Keratinocyte (primary cell): ENCODE results near the gene CACNA1C. TPM values are rescaled to one million over a fixed set of nuclear protein-coding genes. Genes with fewer than 3 reads are reported as not detected.

Experiments used
- DNase-seq: peaks from one replicate; pipeline ENCODE4 v3.0.0-alpha.2; 2011; ENCODE audit warnings: low read depth, missing footprints, low spot score
- FAIRE-seq: peaks from 2 replicates; lab custom pipeline; 2011; peaks lifted over from hg19 to GRCh38; lab: Jason Lieb, UNC
- H2AFZ ChIP-seq: 2 replicates; pipeline ENCODE4 v1.6.0; 2012; ENCODE audit warnings: low read length, control low read depth, inconsistent platforms; ENCODE audit not compliant: control insufficient read depth
- H3K27ac ChIP-seq: 2 replicates; pipeline ENCODE4 v1.5.1; 2011; ENCODE audit warnings: low read length; ENCODE audit not compliant: control insufficient read depth, insufficient read depth
- H3K27me3 ChIP-seq: 3 replicates; pipeline ENCODE4 v1.6.0; 2011; ENCODE audit warnings: low read length; ENCODE audit not compliant: control insufficient read depth, insufficient read depth; ENCODE audit errors: extremely low read depth
- H3K36me3 ChIP-seq, 2 experiments: 2 replicates in 1 of 2; 3 replicates in 1 of 2; pipeline ENCODE4 v1.5.1; 2011; ENCODE audit warnings: low read length in 2 of 2, mild to moderate bottlenecking in 1 of 2; ENCODE audit not compliant: control insufficient read depth in 2 of 2, insufficient read depth in 2 of 2; ENCODE audit errors: extremely low read depth in 1 of 2
- H3K4me1 ChIP-seq: 3 replicates; pipeline ENCODE4 v1.5.1; 2011; ENCODE audit warnings: low read length; ENCODE audit not compliant: control insufficient read depth, insufficient read depth; ENCODE audit errors: extremely low read depth
- H3K4me2 ChIP-seq: 3 replicates; pipeline ENCODE4 v1.6.0; 2011; ENCODE audit warnings: low read depth, low read length; ENCODE audit not compliant: control insufficient read depth, insufficient read depth; ENCODE audit errors: extremely low read depth
- H3K4me3 ChIP-seq, 3 experiments: fragments of 200-600 bp in 1 of 3; sonication (generic) in 1 of 3; 2 replicates in 2 of 3; 3 replicates in 1 of 3; pipeline ENCODE4 v1.5.1; 2011 to 2016; ENCODE audit warnings: low read length in 3 of 3, mild to moderate bottlenecking in 3 of 3, control low read depth in 2 of 3, inconsistent platforms in 1 of 3, low read depth in 1 of 3, mixed read lengths in 1 of 3, mixed run types in 1 of 3, moderate library complexity in 1 of 3; ENCODE audit not compliant: control insufficient read depth in 2 of 3, insufficient read depth in 2 of 3; ENCODE audit errors: extremely low read depth in 1 of 3
- H3K79me2 ChIP-seq: 2 replicates; pipeline ENCODE4 v1.6.0; 2012; ENCODE audit warnings: low read length; ENCODE audit not compliant: control insufficient read depth, insufficient read depth
- H3K9ac ChIP-seq: 3 replicates; pipeline ENCODE4 v1.6.0; 2011; ENCODE audit warnings: low read length; ENCODE audit not compliant: control insufficient read depth, insufficient read depth; ENCODE audit errors: extremely low read depth
- H3K9me1 ChIP-seq: 3 replicates; pipeline ENCODE4 v1.6.0; 2011; ENCODE audit warnings: low read length; ENCODE audit not compliant: control insufficient read depth, insufficient read depth; ENCODE audit errors: extremely low read depth
- H3K9me3 ChIP-seq: 2 replicates; pipeline ENCODE4 v1.5.1; 2012; ENCODE audit warnings: low read depth, low read length; ENCODE audit not compliant: control insufficient read depth
- H4K20me1 ChIP-seq: 3 replicates; pipeline ENCODE4 v1.6.0; 2011; ENCODE audit warnings: low read length; ENCODE audit not compliant: control insufficient read depth, insufficient read depth; ENCODE audit errors: extremely low read depth
- EZH2 ChIP-seq: IDR thresholded peaks from one replicate; pipeline ENCODE4 v1.6.1; 2012; ENCODE audit warnings: inconsistent platforms, mild to moderate bottlenecking, low read length, moderate library complexity
- dilution Hi-C: fragments of 300-500 bp; cut with MboI; formaldehyde crosslinking; loops from one replicate; pipeline ENCODE4 v1.7.0; 2020; ENCODE audit warnings: low sequenced_read_pairs; ENCODE audit not compliant: extremely low pct_ligation_motif_present
- polyA plus RNA-seq, 5 experiments: library from polyadenylated mRNA; depleted of rRNA in 3 of 5; stranded (reverse) in 3 of 5; stranded (forward) in 1 of 5; unstranded in 1 of 5; fragments of >200 nt; gene quantifications; 1 replicate in 1 of 5; 2 replicates in 3 of 5; 3 replicates in 1 of 5; pipeline versions ENCODE4 v1.2.1 to v1.2.3, GENCODE V29; 2011 to 2012; ENCODE audit warnings: missing spikeins in 2 of 5, low read depth in 1 of 5, low replicate concordance in 1 of 5
- TF ChIP-seq, protein P1 (sequence below), 3 experiments: IDR thresholded peaks in 1 of 3; conservative IDR thresholded peaks in 1 of 3; optimal IDR thresholded peaks in 1 of 3; 2 replicates in 2 of 3; 3 replicates in 1 of 3; pipeline versions ENCODE3 to v1.5.1; 2011; ENCODE audit warnings: low read length in 3 of 3, mild to moderate bottlenecking in 3 of 3, moderate library complexity in 2 of 3, control low read depth in 1 of 3, inconsistent platforms in 1 of 3; ENCODE audit not compliant: insufficient read depth in 2 of 3; ENCODE audit errors: extremely low read depth in 1 of 3

Gene CACNA1C
- polyA plus RNA-seq, 1 donor (not counting 4 experiments of a cell fraction or from before 2014, with no cell fraction given) = not detected

DNA sequence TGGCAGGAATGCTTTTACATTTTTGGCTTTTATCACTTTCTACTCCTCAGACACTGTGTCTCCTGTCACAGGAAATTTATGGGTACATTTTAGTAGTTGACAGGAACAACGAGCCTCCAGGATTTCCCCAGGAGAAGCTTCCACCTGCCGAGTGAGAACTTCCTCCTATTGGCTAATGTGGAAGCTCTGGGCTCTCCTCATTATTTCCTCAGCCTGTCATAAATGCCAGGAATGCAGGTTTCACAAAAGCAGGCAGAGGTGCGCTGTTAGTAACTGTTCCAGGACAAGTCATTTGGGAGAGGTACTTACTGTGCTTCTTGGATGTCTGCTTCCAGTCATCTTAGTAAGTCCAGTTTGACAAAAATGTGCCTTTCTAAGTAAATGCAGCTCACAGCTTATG is 29.4 kb upstream of the CACNA1C start:
- H4K20me1 ChIP-seq = no peaks in the 10 kb centered on the region
- dilution Hi-C loops = no loop called here
- H3K36me3 ChIP-seq = no peaks in the 10 kb centered on the region
- H3K4me3 ChIP-seq = no peak overlapping the region
- H3K4me1 ChIP-seq = no peaks in the 10 kb centered on the region
- H2AFZ ChIP-seq = no peak overlapping the region
- no peaks in the 10 kb centered on the region for H3K79me2 ChIP-seq
- no peak overlapping the region for H3K4me2 ChIP-seq
- TF ChIP-seq EZH2 = no peak
- TF ChIP-seq, protein P1, sequence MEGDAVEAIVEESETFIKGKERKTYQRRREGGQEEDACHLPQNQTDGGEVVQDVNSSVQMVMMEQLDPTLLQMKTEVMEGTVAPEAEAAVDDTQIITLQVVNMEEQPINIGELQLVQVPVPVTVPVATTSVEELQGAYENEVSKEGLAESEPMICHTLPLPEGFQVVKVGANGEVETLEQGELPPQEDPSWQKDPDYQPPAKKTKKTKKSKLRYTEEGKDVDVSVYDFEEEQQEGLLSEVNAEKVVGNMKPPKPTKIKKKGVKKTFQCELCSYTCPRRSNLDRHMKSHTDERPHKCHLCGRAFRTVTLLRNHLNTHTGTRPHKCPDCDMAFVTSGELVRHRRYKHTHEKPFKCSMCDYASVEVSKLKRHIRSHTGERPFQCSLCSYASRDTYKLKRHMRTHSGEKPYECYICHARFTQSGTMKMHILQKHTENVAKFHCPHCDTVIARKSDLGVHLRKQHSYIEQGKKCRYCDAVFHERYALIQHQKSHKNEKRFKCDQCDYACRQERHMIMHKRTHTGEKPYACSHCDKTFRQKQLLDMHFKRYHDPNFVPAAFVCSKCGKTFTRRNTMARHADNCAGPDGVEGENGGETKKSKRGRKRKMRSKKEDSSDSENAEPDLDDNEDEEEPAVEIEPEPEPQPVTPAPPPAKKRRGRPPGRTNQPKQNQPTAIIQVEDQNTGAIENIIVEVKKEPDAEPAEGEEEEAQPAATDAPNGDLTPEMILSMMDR (optimal IDR thresholded peaks at IDR 0.05 in 1 of 3, IDR thresholded peaks at IDR 0.05 in 1 of 3, conservative IDR thresholded peaks at IDR 0.05 in 1 of 3; ENCODE audit: extremely low read depth in 1 of 3, insufficient read depth in 2 of 3, low read length in 3 of 3) = no peak
- FAIRE-seq (no peak), DNase-seq (no peak)
- H3K9ac ChIP-seq = no peak overlapping the region
- no peak overlapping the region for H3K27ac ChIP-seq
- peaks cover 18% of the 10 kb centered on the region for H3K27me3 ChIP-seq
- no peaks in the 10 kb centered on the region for H3K9me1 ChIP-seq
- no peaks in the 10 kb centered on the region for H3K9me3 ChIP-seq

DNA sequence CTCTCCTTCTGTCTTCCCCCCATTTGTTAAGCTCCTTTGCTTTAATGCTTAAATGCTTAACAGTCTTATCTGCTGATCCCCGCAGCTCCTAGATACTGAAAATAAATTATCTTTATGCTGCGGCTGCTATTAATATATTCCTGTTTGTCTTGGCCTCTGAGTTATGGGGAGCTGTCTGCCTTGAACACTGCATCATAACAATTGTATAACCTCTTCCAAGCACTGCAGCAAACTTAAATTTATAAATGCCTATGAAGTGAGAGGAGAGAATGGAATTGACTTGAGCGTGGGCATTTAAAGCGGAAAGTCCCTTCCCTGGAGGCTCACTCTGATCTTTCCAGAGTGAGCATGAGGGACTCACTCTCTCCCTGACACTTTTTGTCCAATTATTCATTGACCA is 25.4 kb upstream of the CACNA1C start:
- FAIRE-seq = no peak

More for the DNA sequence above, 25.4 kb upstream of the CACNA1C start:
- Histone ChIP-seq H4K20me1 (no peaks in the 10 kb centered on the region), H2AFZ (no peak overlapping the region), H3K4me3 (no peak overlapping the region), H3K9me3 (no peaks in the 10 kb centered on the region), H3K9ac (no peak overlapping the region), H3K36me3 (no peaks in the 10 kb centered on the region), H3K9me1 (no peaks in the 10 kb centered on the region), H3K27ac (no peak overlapping the region), H3K4me1 (no peaks in the 10 kb centered on the region), H3K79me2 (no peaks in the 10 kb centered on the region), H3K4me2 (no peak overlapping the region), H3K27me3 (peaks cover 22% of the 10 kb centered on the region)
- TF ChIP-seq, protein P1 (optimal IDR thresholded peaks at IDR 0.05 in 1 of 3, IDR thresholded peaks at IDR 0.05 in 1 of 3, conservative IDR thresholded peaks at IDR 0.05 in 1 of 3; ENCODE audit: extremely low read depth in 1 of 3, insufficient read depth in 2 of 3, low read length in 3 of 3) = no peak
- TF ChIP-seq EZH2 = no peak
- dilution Hi-C loops = loop anchor here (25.0 kb wide), 1 partner anchor 260 kb away; no protein-coding TSS in a partner anchor
- DNase-seq = no peak
